ENCODE measurements around the gene HNRNPA3.

DNA sequence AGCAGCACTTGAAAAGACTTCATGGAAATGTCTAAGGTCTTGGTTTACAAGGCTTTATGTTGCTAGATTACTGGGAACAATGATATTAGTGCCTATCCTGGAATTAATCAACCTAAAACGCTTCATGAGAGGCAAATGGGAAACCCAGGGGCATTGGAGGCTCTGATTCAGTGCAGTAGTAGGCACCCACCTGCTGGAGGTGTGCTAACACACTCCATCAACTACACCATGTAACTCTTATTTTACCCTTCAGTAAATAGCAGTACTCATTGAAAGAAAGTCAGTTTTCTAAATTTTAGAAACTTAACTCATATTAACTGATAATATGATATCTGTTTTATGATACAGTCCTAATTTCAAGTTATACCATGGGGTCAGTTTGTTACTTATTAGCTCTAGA, 17.4 kb upstream of the HNRNPA3 start:
- TF ChIP-seq BHLHE40 (IDR thresholded peaks at IDR 0.05; ENCODE audit: borderline replicate concordance): no peak
- TF ChIP-seq ARNT (IDR thresholded peaks at IDR 0.05): no peak
- no peak for TF ChIP-seq SP1 (IDR thresholded peaks at IDR 0.05)

Measured in HEK293T (cell line).